ENCODE results near the gene ELANE.
"Not testable (repeated sequence)": the region's sequence is repeated elsewhere in the genome, so short reads cannot be mapped to it uniquely, and the experiment has no call there.

DNA sequence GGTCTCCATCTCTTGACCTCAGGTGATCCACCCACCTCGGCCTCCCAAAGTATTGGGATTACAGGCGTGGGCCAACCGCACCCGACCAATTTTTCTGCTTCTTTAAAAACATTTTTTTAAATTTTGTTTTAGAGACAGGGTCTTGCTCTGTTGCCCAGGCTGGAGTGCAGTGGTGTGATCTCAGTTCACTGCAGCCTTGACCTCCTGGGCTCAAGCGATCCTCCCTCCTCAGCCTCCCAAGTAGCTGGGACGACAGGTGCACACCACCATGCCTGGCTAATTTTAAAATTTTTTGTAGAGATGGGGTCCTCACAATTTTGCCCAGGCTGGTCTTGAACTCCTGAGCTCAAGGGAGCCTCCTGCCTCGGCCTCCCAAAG, 9.3 kb upstream of the ELANE start:
- TF ChIP-seq, protein P1, sequence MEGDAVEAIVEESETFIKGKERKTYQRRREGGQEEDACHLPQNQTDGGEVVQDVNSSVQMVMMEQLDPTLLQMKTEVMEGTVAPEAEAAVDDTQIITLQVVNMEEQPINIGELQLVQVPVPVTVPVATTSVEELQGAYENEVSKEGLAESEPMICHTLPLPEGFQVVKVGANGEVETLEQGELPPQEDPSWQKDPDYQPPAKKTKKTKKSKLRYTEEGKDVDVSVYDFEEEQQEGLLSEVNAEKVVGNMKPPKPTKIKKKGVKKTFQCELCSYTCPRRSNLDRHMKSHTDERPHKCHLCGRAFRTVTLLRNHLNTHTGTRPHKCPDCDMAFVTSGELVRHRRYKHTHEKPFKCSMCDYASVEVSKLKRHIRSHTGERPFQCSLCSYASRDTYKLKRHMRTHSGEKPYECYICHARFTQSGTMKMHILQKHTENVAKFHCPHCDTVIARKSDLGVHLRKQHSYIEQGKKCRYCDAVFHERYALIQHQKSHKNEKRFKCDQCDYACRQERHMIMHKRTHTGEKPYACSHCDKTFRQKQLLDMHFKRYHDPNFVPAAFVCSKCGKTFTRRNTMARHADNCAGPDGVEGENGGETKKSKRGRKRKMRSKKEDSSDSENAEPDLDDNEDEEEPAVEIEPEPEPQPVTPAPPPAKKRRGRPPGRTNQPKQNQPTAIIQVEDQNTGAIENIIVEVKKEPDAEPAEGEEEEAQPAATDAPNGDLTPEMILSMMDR (conservative IDR thresholded peaks at IDR 0.05; ENCODE audit: low read length), result not testable (repeated sequence)
- not testable (repeated sequence) for TF ChIP-seq EZH2phosphoT487 (IDR thresholded peaks at IDR 0.05; ENCODE audit: borderline replicate concordance, low read depth, low read length)

Measured in OCI-LY7 (cell line).